COLO668 (cell line): ENCODE data around the gene TRIM3.

Source experiments
- DNase-seq: peaks from one replicate; lab custom pipeline; 2025; ENCODE audit not compliant: unreplicated experiment; lab: John Stamatoyannopoulos, UW

Gene TRIM3

GRCh38 chr11:6404342-6405051 is 69.2 kb downstream of the TRIM3 start:
- DNase-seq: no peak

- no peak for DNase-seq
These were observed 70.2 kb downstream of the TRIM3 start for GRCh38 chr11:6403539-6403938.

DNA sequence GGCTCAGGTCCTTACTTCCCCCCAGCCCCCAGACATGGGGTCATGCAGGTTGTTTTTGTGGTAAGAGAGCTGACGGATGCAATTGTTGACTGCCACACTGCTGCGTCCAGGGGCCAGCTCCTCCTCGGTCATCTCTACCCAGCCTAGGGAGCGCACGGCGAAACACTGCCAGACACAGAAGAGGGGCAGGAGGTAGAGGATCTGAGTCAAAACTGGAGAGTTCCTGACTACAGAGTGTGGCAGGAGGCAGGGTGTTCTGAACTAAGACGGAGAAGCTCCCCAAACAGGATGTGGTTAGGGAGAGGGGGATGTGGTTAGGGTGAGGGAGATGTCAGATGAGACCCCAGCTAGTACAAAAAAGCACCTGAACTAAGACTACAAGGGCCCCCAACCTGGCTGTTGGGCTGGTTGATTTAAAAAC is 71.2 kb downstream of the TRIM3 start:
- DNase-seq: no peak

- DNase-seq: no peak
These were observed 71.7 kb downstream of the TRIM3 start for GRCh38 chr11:6402061-6402470.

- DNase-seq: no peak
These were observed 72.3 kb downstream of the TRIM3 start for GRCh38 chr11:6401464-6401863.

DNA sequence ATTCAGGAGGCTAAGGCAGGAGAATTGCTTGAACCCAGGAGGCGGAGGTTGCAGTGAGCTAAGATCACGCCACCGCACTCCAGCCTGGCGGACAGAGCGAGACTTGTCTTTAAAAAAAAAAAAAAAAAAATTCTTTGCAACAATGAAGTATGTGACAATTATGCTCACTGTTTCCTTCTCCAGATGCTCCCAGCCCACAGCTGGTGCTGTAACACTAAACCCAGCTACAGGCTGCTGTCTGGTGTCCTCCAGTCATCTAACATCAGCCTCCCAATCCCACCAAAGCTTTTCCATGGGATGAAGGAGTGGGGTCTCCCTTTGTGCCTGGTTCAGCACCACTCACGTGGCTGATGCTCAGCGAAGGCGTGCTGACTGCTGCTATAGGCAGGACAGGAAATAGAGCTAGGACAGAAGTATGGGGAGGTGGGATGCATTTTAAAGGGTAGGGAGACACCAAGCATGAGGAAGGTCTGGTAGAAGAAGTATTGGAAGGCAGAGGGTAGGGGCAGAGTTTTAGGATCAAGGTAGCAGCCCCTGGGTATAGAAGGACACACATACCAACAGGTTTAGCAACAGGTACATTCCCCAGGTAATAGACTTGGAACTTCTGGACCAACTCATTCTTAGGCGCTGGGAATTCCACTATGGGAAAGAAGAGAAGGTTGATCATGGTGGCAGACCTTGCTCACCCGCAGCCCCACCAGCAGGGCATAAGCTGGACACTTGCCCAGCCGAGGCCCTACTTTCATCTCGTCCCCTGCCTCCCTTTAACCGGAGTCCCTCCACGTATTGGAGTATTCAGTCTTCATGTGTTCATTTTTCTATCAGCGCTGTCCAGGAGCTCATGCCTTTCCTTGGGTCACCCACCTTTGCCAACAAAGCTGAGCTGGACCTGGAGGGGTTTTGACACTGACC is 73.1 kb downstream of the TRIM3 start:
- DNase-seq: no peak
